Thyroid gland (tissue), 4 donors: Measurements from ENCODE around the gene FAM124A.

ENCODE experiments used
- POLR2A ChIP-seq, 2 donors: fragments of 450-650 bp; IDR thresholded peaks; one replicate each; pipeline ENCODE4 v1.6.1; 2017; ENCODE audit warnings: antibody characterized with exemption in 2 of 2, mild to moderate bottlenecking in 2 of 2, moderate library complexity in 1 of 2
- TF ChIP-seq, protein P1 (sequence below), 6 experiments: fragments of 200-600 bp in 3 of 6; fragments of 450-650 bp in 3 of 6; sonication (generic) in 3 of 6; IDR thresholded peaks; one replicate each; pipeline ENCODE4 v1.5.1; 2016 to 2019; ENCODE audit warnings: antibody characterized with exemption in 6 of 6, mild to moderate bottlenecking in 2 of 6, inconsistent platforms in 1 of 6, moderate library complexity in 1 of 6

- TF ChIP-seq, protein P1, sequence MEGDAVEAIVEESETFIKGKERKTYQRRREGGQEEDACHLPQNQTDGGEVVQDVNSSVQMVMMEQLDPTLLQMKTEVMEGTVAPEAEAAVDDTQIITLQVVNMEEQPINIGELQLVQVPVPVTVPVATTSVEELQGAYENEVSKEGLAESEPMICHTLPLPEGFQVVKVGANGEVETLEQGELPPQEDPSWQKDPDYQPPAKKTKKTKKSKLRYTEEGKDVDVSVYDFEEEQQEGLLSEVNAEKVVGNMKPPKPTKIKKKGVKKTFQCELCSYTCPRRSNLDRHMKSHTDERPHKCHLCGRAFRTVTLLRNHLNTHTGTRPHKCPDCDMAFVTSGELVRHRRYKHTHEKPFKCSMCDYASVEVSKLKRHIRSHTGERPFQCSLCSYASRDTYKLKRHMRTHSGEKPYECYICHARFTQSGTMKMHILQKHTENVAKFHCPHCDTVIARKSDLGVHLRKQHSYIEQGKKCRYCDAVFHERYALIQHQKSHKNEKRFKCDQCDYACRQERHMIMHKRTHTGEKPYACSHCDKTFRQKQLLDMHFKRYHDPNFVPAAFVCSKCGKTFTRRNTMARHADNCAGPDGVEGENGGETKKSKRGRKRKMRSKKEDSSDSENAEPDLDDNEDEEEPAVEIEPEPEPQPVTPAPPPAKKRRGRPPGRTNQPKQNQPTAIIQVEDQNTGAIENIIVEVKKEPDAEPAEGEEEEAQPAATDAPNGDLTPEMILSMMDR (IDR thresholded peaks at IDR 0.05): no peak
- no peak for TF ChIP-seq POLR2A (IDR thresholded peaks at IDR 0.05)
Measured at GRCh38 chr13:51244637-51245405, 22.6 kb downstream of the FAM124A start.
